Keratinocyte (primary cell): ENCODE results near the gene HYDIN. TPM values are rescaled to one million over a fixed set of nuclear protein-coding genes. Genes with fewer than 3 reads are reported as not detected.

Source experiments
- DNase-seq: peaks from one replicate; pipeline ENCODE4 v3.0.0-alpha.2; 2011; ENCODE audit warnings: low read depth, missing footprints, low spot score
- FAIRE-seq: peaks from 2 replicates; lab custom pipeline; 2011; peaks lifted over from hg19 to GRCh38; lab: Jason Lieb, UNC
- H2AFZ ChIP-seq: 2 replicates; pipeline ENCODE4 v1.6.0; 2012; ENCODE audit warnings: low read length, control low read depth, inconsistent platforms; ENCODE audit not compliant: control insufficient read depth
- H3K27ac ChIP-seq: 2 replicates; pipeline ENCODE4 v1.5.1; 2011; ENCODE audit warnings: low read length; ENCODE audit not compliant: control insufficient read depth, insufficient read depth
- H3K27me3 ChIP-seq: 3 replicates; pipeline ENCODE4 v1.6.0; 2011; ENCODE audit warnings: low read length; ENCODE audit not compliant: control insufficient read depth, insufficient read depth; ENCODE audit errors: extremely low read depth
- H3K36me3 ChIP-seq, 2 experiments: 2 replicates in 1 of 2; 3 replicates in 1 of 2; pipeline ENCODE4 v1.5.1; 2011; ENCODE audit warnings: low read length in 2 of 2, mild to moderate bottlenecking in 1 of 2; ENCODE audit not compliant: control insufficient read depth in 2 of 2, insufficient read depth in 2 of 2; ENCODE audit errors: extremely low read depth in 1 of 2
- H3K4me1 ChIP-seq: 3 replicates; pipeline ENCODE4 v1.5.1; 2011; ENCODE audit warnings: low read length; ENCODE audit not compliant: control insufficient read depth, insufficient read depth; ENCODE audit errors: extremely low read depth
- H3K4me2 ChIP-seq: 3 replicates; pipeline ENCODE4 v1.6.0; 2011; ENCODE audit warnings: low read depth, low read length; ENCODE audit not compliant: control insufficient read depth, insufficient read depth; ENCODE audit errors: extremely low read depth
- H3K4me3 ChIP-seq, 3 experiments: fragments of 200-600 bp in 1 of 3; sonication (generic) in 1 of 3; 2 replicates in 2 of 3; 3 replicates in 1 of 3; pipeline ENCODE4 v1.5.1; 2011 to 2016; ENCODE audit warnings: low read length in 3 of 3, mild to moderate bottlenecking in 3 of 3, control low read depth in 2 of 3, inconsistent platforms in 1 of 3, low read depth in 1 of 3, mixed read lengths in 1 of 3, mixed run types in 1 of 3, moderate library complexity in 1 of 3; ENCODE audit not compliant: control insufficient read depth in 2 of 3, insufficient read depth in 2 of 3; ENCODE audit errors: extremely low read depth in 1 of 3
- H3K79me2 ChIP-seq: 2 replicates; pipeline ENCODE4 v1.6.0; 2012; ENCODE audit warnings: low read length; ENCODE audit not compliant: control insufficient read depth, insufficient read depth
- H3K9ac ChIP-seq: 3 replicates; pipeline ENCODE4 v1.6.0; 2011; ENCODE audit warnings: low read length; ENCODE audit not compliant: control insufficient read depth, insufficient read depth; ENCODE audit errors: extremely low read depth
- H3K9me1 ChIP-seq: 3 replicates; pipeline ENCODE4 v1.6.0; 2011; ENCODE audit warnings: low read length; ENCODE audit not compliant: control insufficient read depth, insufficient read depth; ENCODE audit errors: extremely low read depth
- H3K9me3 ChIP-seq: 2 replicates; pipeline ENCODE4 v1.5.1; 2012; ENCODE audit warnings: low read depth, low read length; ENCODE audit not compliant: control insufficient read depth
- H4K20me1 ChIP-seq: 3 replicates; pipeline ENCODE4 v1.6.0; 2011; ENCODE audit warnings: low read length; ENCODE audit not compliant: control insufficient read depth, insufficient read depth; ENCODE audit errors: extremely low read depth
- CTCF ChIP-seq, 3 experiments: IDR thresholded peaks in 1 of 3; conservative IDR thresholded peaks in 1 of 3; optimal IDR thresholded peaks in 1 of 3; 2 replicates in 2 of 3; 3 replicates in 1 of 3; pipeline versions ENCODE3 to v1.5.1; 2011; ENCODE audit warnings: low read length in 3 of 3, mild to moderate bottlenecking in 3 of 3, moderate library complexity in 2 of 3, control low read depth in 1 of 3, inconsistent platforms in 1 of 3; ENCODE audit not compliant: insufficient read depth in 2 of 3; ENCODE audit errors: extremely low read depth in 1 of 3
- EZH2 ChIP-seq: IDR thresholded peaks from one replicate; pipeline ENCODE4 v1.6.1; 2012; ENCODE audit warnings: inconsistent platforms, mild to moderate bottlenecking, low read length, moderate library complexity
- dilution Hi-C: fragments of 300-500 bp; cut with MboI; formaldehyde crosslinking; loops from one replicate; pipeline ENCODE4 v1.7.0; 2020; ENCODE audit warnings: low sequenced_read_pairs; ENCODE audit not compliant: extremely low pct_ligation_motif_present
- polyA plus RNA-seq, 5 experiments: library from polyadenylated mRNA; depleted of rRNA in 3 of 5; stranded (reverse) in 3 of 5; stranded (forward) in 1 of 5; unstranded in 1 of 5; fragments of >200 nt; gene quantifications; 1 replicate in 1 of 5; 2 replicates in 3 of 5; 3 replicates in 1 of 5; pipeline versions ENCODE4 v1.2.1 to v1.2.3, GENCODE V29; 2011 to 2012; ENCODE audit warnings: missing spikeins in 2 of 5, low read depth in 1 of 5, low replicate concordance in 1 of 5

HYDIN gene
- polyA plus RNA-seq, 1 donor (not counting 4 experiments of a cell fraction or from before 2014, with no cell fraction given), result 0.49 TPM

DNA sequence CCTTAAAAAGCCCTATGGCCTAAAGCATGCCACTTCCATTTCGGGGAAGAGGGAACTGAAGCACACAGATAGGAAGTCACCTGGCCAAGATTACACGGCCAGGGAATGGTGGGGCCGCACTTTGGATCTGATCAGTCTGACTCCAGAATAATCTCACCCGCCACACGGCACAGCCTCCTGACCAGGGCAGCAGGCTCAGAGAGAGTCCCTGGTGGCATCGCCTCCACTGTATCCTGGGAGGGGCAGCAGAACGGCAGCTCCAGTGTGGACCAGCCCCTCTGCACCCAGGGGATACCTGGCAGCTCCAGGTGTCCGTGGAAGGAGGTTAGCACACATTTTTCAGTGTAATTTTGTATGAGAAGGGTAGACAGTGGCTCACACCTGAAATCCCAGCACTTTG, 465.0 kb downstream of the HYDIN start:
- Histone ChIP-seq H3K4me3 (no peak overlapping the region), H4K20me1 (no peaks in the 10 kb centered on the region), H3K27me3 (no peaks in the 10 kb centered on the region), H3K9ac (no peak overlapping the region), H3K79me2 (no peaks in the 10 kb centered on the region), H3K36me3 (peaks cover 12 to 13% of the 10 kb centered on the region in 2 experiments), H3K27ac (no peak overlapping the region), H3K9me3 (no peaks in the 10 kb centered on the region), H3K4me1 (peaks cover 34% of the 10 kb centered on the region), H3K9me1 (peaks cover 3% of the 10 kb centered on the region), H3K4me2 (no peak overlapping the region), H2AFZ (no peak overlapping the region)
- FAIRE-seq (no peak), DNase-seq (no peak)
- dilution Hi-C loops, result no loop called here
- TF ChIP-seq EZH2, result no peak

DNA sequence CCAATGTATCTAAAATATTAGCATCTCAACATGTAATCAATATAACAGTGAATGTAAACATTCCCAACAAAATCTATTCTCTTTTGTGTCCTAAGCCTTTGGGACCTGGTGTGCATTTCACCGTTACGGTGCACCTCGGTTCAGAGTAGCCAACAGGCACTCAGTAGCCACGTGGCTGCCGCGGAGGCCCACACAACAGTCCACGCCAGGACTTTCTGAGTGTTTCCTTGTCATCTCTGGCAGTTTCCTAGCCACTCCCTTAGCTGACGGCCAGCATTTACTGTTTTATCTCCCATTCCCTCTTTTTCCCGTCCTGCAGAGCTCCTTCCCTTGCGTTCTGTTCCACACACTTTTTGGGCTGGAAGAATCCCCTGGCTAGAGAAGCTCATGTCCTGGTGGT, 465.9 kb downstream of the HYDIN start:
- TF ChIP-seq EZH2 (no peak), CTCF (optimal IDR thresholded peaks at IDR 0.05 in 1 of 3, IDR thresholded peaks at IDR 0.05 in 1 of 3, conservative IDR thresholded peaks at IDR 0.05 in 1 of 3; ENCODE audit: extremely low read depth in 1 of 3, insufficient read depth in 2 of 3, low read length in 3 of 3) (no peak)
- Histone ChIP-seq H3K27me3 (no peaks in the 10 kb centered on the region), H3K79me2 (no peaks in the 10 kb centered on the region), H3K9ac (no peak overlapping the region), H3K36me3 (peaks cover 11 to 13% of the 10 kb centered on the region in 2 experiments), H4K20me1 (no peaks in the 10 kb centered on the region), H3K4me2 (no peak overlapping the region), H3K4me3 (no peak overlapping the region), H3K27ac (no peak overlapping the region), H3K4me1 (peaks cover 38% of the 10 kb centered on the region), H3K9me3 (no peaks in the 10 kb centered on the region), H2AFZ (no peak overlapping the region), H3K9me1 (peaks cover 3% of the 10 kb centered on the region)
- DNase-seq (no peak), FAIRE-seq (no peak)
- dilution Hi-C loops, result no loop called here

GRCh38 chr16:70760221-70760620, 470.3 kb downstream of the HYDIN start:
- Histone ChIP-seq H3K27me3 (no peaks in the 10 kb centered on the region), H3K4me3 (peak overlapping the region in 1 of 3 experiments; percentile 30), H3K79me2 (no peaks in the 10 kb centered on the region), H4K20me1 (no peaks in the 10 kb centered on the region), H3K27ac (peak overlapping the region; percentile 59), H3K4me2 (peak overlapping the region; percentile 77), H3K9me1 (no peaks in the 10 kb centered on the region), H3K9ac (no peak overlapping the region), H3K4me1 (peaks cover 34% of the 10 kb centered on the region), H3K36me3 (peaks cover 16 to 30% of the 10 kb centered on the region in 2 experiments), H3K9me3 (no peaks in the 10 kb centered on the region), H2AFZ (no peak overlapping the region)
- TF ChIP-seq CTCF (optimal IDR thresholded peaks at IDR 0.05 in 1 of 3, IDR thresholded peaks at IDR 0.05 in 1 of 3, conservative IDR thresholded peaks at IDR 0.05 in 1 of 3; ENCODE audit: extremely low read depth in 1 of 3, insufficient read depth in 2 of 3, low read length in 3 of 3) (no peak), EZH2 (no peak)
- DNase-seq (no peak), FAIRE-seq (peak; percentile 56)
- dilution Hi-C loops, result no loop called here
